ENCODE results near the gene SELENOW.
"Not testable (repeated sequence)": the region's sequence is repeated elsewhere in the genome, so short reads cannot be mapped to it uniquely, and the experiment has no call there.

The SELENOW gene

DNA sequence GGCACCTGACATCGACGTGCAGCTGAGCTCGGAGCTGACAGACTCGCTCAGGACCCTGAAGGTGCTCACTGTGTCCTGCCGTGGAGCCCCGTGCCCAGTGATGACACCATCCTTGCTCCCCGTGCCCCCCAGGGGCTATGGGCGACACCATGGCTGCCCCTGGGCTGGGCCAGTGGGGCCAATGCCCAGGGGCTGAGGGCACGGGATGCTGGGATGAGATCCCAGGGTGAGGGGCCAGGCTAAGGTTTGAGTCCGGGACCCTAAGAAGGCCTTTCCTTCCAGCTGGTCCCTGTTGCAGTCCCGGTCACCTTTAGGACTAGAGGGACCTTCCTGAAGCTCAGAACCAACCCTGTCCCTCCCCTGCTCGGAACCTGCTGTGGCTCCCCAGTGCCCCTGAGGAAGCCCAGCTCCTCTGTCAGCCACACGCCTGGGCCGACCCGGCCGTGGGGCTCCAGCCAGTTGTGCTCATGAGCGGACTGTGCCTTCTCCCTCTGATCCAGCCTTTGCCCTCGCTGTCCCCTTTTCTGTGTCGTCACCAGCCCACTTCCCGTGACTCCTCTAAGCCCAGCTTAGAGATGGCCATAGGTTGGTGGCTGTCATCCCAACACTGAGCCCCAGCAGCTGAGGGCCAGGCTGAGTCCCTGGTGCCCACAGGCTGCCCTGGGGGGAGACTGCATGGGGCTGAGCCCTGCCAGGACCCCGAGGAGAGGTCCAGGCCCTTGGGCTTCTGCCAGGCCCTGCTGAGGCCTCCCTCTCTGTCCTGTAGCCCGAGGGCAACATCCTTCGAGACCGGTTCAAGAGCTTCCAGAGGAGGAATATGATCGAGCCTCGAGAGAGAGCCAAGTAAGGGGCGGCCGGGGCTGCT is 22.5 kb upstream of the SELENOW start:
- H3K27ac ChIP-seq, result no peak overlapping the region
- DNase-seq (ENCODE audit: low read depth, low spot score), result no peak

DNA sequence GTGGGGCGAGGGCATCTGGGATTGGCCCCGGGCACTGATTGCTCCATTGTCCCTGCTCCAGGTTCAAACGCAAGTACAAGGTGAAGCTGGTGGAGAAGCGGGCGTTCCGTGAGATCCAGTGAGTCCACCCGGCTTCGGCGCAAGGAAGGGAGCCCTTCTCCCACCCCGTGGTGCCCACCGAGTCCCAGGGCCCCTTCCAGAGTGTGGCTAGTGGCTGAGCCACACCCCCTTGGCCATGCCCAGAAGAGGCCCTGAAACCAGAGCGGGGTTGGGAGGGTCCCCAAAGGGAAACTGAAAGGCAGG is 21.9 kb upstream of the SELENOW start:
- no peak for DNase-seq (ENCODE audit: low read depth, low spot score)
- H3K27ac ChIP-seq, result no peak overlapping the region

- DNase-seq (ENCODE audit: low read depth, low spot score), result no peak
- no peak overlapping the region for H3K27ac ChIP-seq
Measured at GRCh38 chr19:47756953-47757608, 21.4 kb upstream of the SELENOW start.

DNA sequence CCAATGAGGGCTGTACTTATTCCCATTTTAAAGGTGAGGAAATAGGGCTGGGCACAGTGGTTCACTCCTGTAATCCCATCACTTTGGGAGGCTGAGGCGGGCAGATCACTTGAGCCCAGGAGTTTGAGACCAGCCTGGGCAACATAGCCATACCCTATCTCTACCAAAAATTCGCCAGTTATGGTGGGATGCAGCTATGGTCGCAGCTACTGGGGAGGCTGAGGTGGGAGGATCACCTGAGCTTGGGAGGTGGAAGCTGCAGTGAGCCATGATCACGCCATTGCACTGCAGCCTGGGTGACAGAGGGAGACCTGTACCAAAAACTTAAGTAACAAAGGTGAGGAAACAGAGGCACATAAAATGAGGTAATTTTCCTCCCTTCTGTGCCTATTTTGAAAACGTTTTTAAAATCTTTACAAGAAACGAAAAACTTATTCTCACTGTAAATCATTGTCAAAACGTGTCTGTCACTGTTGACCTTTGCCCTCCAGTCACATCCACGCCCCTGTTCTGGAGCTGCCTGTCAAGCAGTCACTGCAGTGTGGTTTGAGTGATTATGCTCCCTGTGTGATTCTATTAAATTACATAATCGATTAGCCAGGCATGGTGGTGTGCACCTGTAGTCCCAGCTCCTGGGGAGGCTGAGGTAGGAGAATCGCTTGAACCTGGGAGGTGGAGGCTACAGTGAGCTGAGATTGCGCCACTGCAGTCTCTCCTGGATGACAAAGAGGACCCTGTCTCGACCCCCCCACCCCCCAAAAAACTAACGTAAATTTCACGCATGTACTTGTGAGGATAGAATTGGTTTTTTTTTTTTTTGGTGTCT is 20.7 kb upstream of the SELENOW start:
- no peak for DNase-seq (ENCODE audit: low read depth, low spot score)
- H3K27ac ChIP-seq, result no peak overlapping the region

GRCh38 chr19:47758443-47758804 is 20.1 kb upstream of the SELENOW start:
- no peak overlapping the region for H3K27ac ChIP-seq
- DNase-seq (ENCODE audit: low read depth, low spot score), result no peak

DNA sequence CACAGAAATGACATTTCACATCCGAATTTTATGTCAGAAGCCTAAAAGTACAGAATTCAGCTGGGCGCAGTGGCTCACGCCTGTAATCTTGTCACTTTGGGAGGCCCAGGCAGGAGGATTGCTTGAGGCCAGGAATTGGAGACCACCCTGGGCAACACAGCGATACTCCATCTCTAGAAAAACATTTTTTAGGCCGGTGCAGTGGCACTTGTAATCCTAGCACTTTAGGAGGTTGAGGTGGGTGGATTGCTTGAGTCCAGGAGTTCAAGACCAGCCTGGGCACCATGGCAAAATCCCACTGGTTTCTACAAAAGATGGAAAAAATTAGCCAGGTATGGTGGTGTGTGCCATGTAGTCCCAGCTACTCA is 17.9 kb upstream of the SELENOW start:
- no peak for DNase-seq (ENCODE audit: low read depth, low spot score)
- H3K27ac ChIP-seq, result no peak overlapping the region

- DNase-seq (ENCODE audit: low read depth, low spot score), result no peak
- H3K27ac ChIP-seq, result no peak overlapping the region
Measured at GRCh38 chr19:47761566-47761965, 16.9 kb upstream of the SELENOW start.

DNA sequence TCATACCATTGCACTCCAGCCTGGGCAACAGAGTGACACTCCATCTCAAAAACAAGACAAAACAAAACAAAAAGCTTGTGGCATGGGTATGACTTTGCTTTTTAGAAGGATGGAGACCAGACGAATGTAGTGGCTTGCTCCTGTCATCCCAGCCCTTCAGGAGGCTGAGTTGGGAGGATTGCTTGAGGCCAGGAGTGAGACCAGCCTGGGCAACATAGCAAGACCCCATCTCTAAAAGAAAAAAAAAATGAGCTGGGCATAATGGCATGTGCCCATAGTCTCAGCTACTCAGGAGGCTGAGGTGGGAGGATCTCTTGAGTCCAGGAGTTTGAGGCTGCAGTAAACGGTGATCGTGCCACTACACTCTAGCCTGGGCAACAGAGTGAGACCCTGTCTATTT is 16.4 kb upstream of the SELENOW start:
- no peak overlapping the region for H3K27ac ChIP-seq
- DNase-seq (ENCODE audit: low read depth, low spot score), result no peak

GRCh38 chr19:47762615-47763308 is 15.7 kb upstream of the SELENOW start:
- DNase-seq (ENCODE audit: low read depth, low spot score), result no peak
- H3K27ac ChIP-seq, result no peak overlapping the region

GRCh38 chr19:47764705-47765104 is 13.8 kb upstream of the SELENOW start:
- not testable (repeated sequence) for DNase-seq (ENCODE audit: low read depth, low spot score); H3K27ac ChIP-seq

DNA sequence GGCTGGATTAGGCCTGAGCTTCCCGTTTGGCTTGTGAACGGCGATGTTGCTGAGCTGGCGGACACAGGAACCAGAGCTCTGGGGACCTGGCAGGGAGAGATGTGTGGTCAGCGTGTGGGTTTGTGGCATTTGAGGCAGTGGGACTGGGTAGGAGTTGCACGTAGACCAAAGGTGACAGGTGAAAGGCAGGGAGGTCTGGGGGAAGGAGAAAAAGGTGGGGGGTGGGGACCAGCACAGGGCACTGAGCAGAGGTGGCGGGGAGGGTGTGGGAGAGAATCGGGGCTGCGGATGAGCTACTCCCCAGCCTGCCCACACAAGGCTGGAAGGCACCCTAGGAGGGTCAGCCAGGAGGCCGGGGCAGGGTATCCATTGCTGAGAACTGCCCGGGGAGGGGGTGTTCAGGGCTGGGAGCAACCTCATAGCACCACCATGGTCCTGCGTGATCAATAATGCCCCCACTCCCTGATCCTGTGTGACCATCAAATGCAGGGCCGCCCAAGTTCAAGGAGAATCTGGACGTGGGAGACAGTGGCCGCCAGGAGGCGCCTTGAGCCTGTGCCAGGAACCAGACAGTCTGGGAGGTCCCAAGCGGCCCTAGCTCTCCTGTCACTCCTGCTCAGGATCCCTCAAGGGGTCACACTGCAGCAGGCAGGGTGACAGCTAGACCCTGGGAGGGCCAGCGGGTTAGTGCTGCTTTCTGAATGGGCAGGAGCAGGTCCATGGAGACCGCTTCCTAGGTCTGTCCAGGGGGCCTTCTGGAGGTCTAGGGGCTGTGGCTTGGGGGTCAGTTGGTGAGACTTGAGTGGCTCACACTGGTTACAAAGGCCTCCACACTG is 12.8 kb upstream of the SELENOW start:
- no peak overlapping the region for H3K27ac ChIP-seq
- DNase-seq (ENCODE audit: low read depth, low spot score), result no peak

- DNase-seq (ENCODE audit: low read depth, low spot score), result no peak
- H3K27ac ChIP-seq, result no peak overlapping the region
Measured at GRCh38 chr19:47766359-47766620, 12.2 kb upstream of the SELENOW start.

DNA sequence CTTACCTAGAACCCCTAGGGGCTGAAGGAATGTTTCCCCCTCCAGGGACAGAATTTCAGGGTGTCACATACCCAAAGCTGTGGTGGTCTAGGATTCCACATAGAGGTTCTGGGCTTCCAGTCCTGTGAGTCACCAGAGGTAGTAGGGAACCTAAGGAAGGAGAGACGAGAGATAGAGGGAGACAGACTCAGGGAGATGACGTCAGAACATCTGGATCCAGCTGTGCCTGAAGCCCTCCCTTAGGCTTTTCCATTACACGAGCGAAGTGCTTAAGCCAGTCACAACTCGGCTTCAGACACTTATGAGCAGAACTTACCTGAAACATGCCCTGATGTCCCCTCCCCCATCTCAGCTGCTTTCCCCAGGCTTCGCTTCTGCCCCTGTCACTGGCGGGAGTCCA is 11.8 kb upstream of the SELENOW start:
- no peak overlapping the region for H3K27ac ChIP-seq
- DNase-seq (ENCODE audit: low read depth, low spot score), result no peak

- H3K27ac ChIP-seq, result no peak overlapping the region
- no peak for DNase-seq (ENCODE audit: low read depth, low spot score)
Measured at GRCh38 chr19:47767349-47767748, 11.2 kb upstream of the SELENOW start.

GRCh38 chr19:47768604-47769003 is 9.9 kb upstream of the SELENOW start:
- no peak overlapping the region for H3K27ac ChIP-seq
- no peak for DNase-seq (ENCODE audit: low read depth, low spot score)

DNA sequence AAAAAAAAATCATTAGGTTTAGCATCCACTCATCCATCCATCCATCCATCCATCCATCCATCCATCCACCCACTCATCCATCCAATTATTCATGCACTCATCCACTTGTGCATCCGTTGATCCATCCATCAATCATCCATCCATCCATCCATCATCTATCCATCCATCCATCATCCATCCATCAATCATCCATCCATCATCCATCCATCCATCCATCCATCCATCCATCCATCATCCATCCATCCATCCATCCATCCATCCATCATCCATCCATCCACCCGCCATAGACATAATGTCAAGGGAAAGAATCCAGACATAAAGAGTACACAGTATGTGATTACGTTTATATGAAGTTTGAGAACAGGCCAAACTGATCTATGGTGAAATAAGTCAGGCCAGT is 9.0 kb upstream of the SELENOW start:
- DNase-seq (ENCODE audit: low read depth, low spot score), result no peak
- H3K27ac ChIP-seq, result no peak overlapping the region

DNA sequence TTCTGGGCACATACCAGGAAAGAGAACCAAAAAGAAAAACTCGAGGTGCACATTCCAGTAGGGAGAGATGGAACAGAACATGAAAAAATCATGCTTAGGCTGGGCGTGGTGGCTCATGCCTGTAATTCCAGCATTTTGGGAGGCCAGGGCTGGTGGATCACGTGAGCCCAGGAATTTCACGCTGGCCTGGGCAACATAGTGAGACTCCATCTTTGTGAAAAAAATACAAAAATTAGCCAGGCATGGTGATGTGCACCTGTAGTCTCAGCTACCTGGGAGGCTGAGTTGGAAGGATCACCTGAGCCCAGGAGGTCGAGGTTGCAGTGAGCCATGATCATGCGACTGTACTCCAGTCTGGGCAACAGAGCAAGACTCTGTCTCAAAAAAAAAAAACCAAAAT is 7.2 kb upstream of the SELENOW start:
- DNase-seq (ENCODE audit: low read depth, low spot score); H3K27ac ChIP-seq: not testable (repeated sequence)

DNA sequence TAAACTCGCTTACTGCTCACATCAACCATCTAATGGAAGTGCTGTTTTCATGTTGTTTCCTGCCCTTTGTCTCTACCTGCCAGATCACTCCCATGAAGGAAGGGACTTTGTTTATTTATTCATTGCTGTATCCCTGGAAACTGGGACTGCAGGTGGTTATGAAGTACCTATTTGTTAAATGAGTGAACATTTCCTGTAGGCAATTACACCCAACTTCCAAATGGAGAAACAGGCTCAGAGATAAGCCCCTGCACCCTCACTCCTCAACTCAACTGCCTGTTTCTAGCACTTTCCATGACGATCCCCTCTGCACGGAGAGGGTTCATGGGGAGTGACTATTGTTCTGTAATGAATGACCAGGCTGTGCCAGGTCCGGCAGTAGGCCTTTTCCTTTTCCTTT is 1.9 kb upstream of the SELENOW start:
- peak overlapping the region; percentile 74 for H3K27ac ChIP-seq
- peak; percentile 97 for DNase-seq (ENCODE audit: low read depth, low spot score)

DNA sequence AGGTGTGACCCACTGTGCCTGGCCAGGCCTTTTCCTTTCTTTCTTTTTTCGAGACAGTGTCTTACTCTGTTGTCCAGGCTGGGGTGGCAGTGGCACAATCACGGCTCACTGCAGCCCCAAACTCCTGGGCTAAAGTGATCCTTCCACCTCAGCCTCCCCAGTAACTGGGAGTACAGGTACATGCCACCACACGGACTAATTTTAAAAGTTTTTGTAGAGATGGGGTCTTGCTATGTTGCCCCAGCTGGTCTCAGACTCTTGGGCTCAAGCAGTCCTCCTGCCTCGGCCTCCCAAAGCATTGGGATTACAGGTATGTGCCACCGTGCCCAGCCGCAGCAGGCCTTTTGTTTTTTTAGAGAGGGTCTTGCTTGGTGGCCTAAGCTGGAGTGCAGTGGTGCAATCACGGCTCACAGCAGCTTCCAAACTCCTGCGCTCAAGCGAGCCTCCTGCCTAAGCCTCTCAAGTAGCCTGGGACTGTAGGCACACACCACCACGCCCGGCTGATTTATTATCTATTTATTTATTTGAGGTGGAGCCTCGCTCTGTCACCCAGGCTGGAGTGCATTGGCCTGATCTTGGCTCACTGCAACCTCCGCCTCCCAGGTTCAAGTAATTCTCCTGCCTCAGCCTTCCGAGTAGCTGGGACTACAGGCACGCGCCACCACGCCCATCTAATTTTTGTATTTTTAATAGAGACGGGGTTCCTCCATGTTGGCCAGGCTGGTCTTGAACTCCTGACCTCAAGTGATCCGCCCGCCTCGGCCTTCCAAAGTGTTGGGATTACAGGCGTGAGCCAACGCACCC is 1.1 kb upstream of the SELENOW start:
- peak overlapping the region; percentile 74 for H3K27ac ChIP-seq
- DNase-seq (ENCODE audit: low read depth, low spot score), result not testable (repeated sequence)
